GM20431 (cell line): Measurements from ENCODE around the gene CHST11.
"Not testable (repeated sequence)": the region's sequence is repeated elsewhere in the genome, so short reads cannot be mapped to it uniquely, and the experiment has no call there.

Experiments used
- in situ Hi-C: fragments of 300-500 bp; cut with MseI, MboI; formaldehyde crosslinking; loops from one replicate; pipeline ENCODE4 v1.15.0; 2020; ENCODE audit warnings: low sequenced_read_pairs; ENCODE audit not compliant: unreplicated experiment

CHST11 gene

GRCh38 chr12:104570174-104570907 is 113.6 kb downstream of the CHST11 start:
- in situ Hi-C loops = no loop called here

- in situ Hi-C loops = no loop called here
These were observed 114.6 kb downstream of the CHST11 start for GRCh38 chr12:104571328-104571727.

- in situ Hi-C loops = not testable (repeated sequence)
These were observed 117.6 kb downstream of the CHST11 start for GRCh38 chr12:104574353-104574752.

- in situ Hi-C loops = not testable (repeated sequence)
These were observed 118.0 kb downstream of the CHST11 start for GRCh38 chr12:104574758-104575157.

- in situ Hi-C loops = no loop called here
These were observed 118.9 kb downstream of the CHST11 start for GRCh38 chr12:104575442-104576186.

- in situ Hi-C loops = no loop called here
These were observed 119.5 kb downstream of the CHST11 start for GRCh38 chr12:104576187-104576778.

- in situ Hi-C loops = no loop called here
These were observed 120.3 kb downstream of the CHST11 start for GRCh38 chr12:104576980-104577580.

- in situ Hi-C loops = no loop called here
These were observed 120.8 kb downstream of the CHST11 start for GRCh38 chr12:104577581-104577981.

GRCh38 chr12:104578453-104578852 is 121.7 kb downstream of the CHST11 start:
- in situ Hi-C loops = no loop called here

GRCh38 chr12:104579718-104580495 is 123.2 kb downstream of the CHST11 start:
- in situ Hi-C loops = no loop called here

GRCh38 chr12:104581005-104581570 is 124.3 kb downstream of the CHST11 start:
- in situ Hi-C loops = no loop called here

- in situ Hi-C loops = no loop called here
These were observed 126.0 kb downstream of the CHST11 start for GRCh38 chr12:104582739-104583138.

- in situ Hi-C loops = no loop called here
These were observed 126.6 kb downstream of the CHST11 start for GRCh38 chr12:104583301-104583700.

- in situ Hi-C loops = no loop called here
These were observed 128.8 kb downstream of the CHST11 start for GRCh38 chr12:104585448-104586055.

- in situ Hi-C loops = no loop called here
These were observed 129.7 kb downstream of the CHST11 start for GRCh38 chr12:104586351-104586919.

- in situ Hi-C loops = no loop called here
These were observed 131.5 kb downstream of the CHST11 start for GRCh38 chr12:104588047-104588920.

- in situ Hi-C loops = no loop called here
These were observed 132.3 kb downstream of the CHST11 start for GRCh38 chr12:104588921-104589590.
